ENCODE results near the gene RNASE8. TPM values are rescaled to one million over a fixed set of nuclear protein-coding genes. Genes with fewer than 3 reads are reported as not detected.

RNASE8 gene
- total and polyA plus RNA-seq, 2 of the 8 experiments (the other 6 are each of a cell fraction or from before 2014, with no cell fraction given), result not detected

DNA sequence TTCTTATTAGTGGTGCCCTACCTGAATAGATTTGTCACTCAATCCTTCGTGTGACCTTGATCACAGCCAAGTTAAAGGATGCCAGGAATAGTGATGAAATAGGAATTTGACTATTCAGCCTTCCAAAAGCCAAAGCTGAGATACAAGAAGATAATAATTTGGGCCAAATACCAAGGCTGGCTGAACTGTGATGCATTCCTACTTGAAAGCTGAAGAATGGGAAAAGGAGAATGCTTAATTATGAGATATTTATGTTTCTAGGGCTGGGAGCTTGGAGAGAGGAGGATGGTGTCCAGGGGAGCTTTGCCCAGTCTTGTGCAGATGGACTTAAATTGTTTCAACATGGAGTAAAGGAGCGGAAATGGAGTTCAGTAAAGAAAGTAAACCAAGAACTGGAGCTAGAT, 10.2 kb upstream of the RNASE8 start:
- no peak overlapping the region for H4K8ac ChIP-seq (ENCODE audit: extremely low read depth, insufficient read depth, low read length)
- H4K5ac ChIP-seq (ENCODE audit: insufficient read length, low read depth, low read length), result no peak overlapping the region
- no peak overlapping the region for H3K56ac ChIP-seq (replicated peaks; ENCODE audit: insufficient read length, low read depth, low read length)
- no peak overlapping the region for H2AFZ ChIP-seq (ENCODE audit: low read length)
- H2AK5ac ChIP-seq (ENCODE audit: low read depth, low read length), result no peak overlapping the region
- no peak for FAIRE-seq
- no peaks in the 10 kb centered on the region for H3K36me3 ChIP-seq (ENCODE audit: control insufficient read depth in 2 of 4, insufficient read depth in 4 of 4, low read length in 3 of 4)
- ChIA-PET POLR2A (ENCODE audit: partially characterized antibody) (interaction anchor here (0.9 to 1.1 kb wide), 3 partner anchors 24 to 31 kb away, joined by 3 read pairs; no protein-coding TSS in a partner anchor), CTCF (ENCODE audit: partially characterized antibody) (interaction anchor here (0.9 to 3.7 kb wide), 18 partner anchors 10 to 89 kb away, joined by 3 to 28 read pairs (median 4); partner anchors contain the start of gene RNASE8)
- no peak overlapping the region for H2BK12ac ChIP-seq (ENCODE audit: low read depth, low read length)
- H3K9me3 ChIP-seq (ENCODE audit: insufficient read depth in 2 of 2, low read depth in 1 of 2, low read length in 1 of 2), result no peaks in the 10 kb centered on the region
- H3K4me3 ChIP-seq (ENCODE audit: extremely low read depth in 1 of 4, insufficient read depth in 2 of 4, low read depth in 3 of 4, low read length in 4 of 4), result no peak overlapping the region
- no peak overlapping the region for H3K14ac ChIP-seq (ENCODE audit: insufficient read length)
- no peak overlapping the region for H2BK120ac ChIP-seq (replicated peaks; ENCODE audit: low read depth, low read length)
- H2BK5ac ChIP-seq (ENCODE audit: low read depth, low read length), result no peak overlapping the region
- H2BK20ac ChIP-seq (ENCODE audit: low read length), result no peak overlapping the region
- DNase-seq (ENCODE audit: low read depth in 1 of 2, low spot score in 2 of 2), result no peak
- no peaks in the 10 kb centered on the region for H3K4me1 ChIP-seq (replicated peaks in 1 of 4; ENCODE audit: control insufficient read depth in 3 of 4, insufficient read depth in 4 of 4, low read length in 3 of 4)
- no peak overlapping the region for H3K4me2 ChIP-seq (ENCODE audit: insufficient read depth in 1 of 2, low read depth in 2 of 2, low read length in 2 of 2)
- peaks cover 0 to 3% (median 0%) of the 10 kb centered on the region in 4 experiments; a peak in 1 of 7 replicates for H3K27me3 ChIP-seq (replicated peaks in 1 of 4; ENCODE audit: control insufficient read depth in 3 of 4, extremely low read depth in 1 of 4, insufficient read depth in 3 of 4, low read length in 3 of 4)
- no peak overlapping the region for H3K4ac ChIP-seq (replicated peaks; ENCODE audit: insufficient read length, low read depth, low read length)
- no peak overlapping the region for H3K9ac ChIP-seq (replicated peaks in 1 of 4; ENCODE audit: extremely low read depth in 1 of 4, low read depth in 3 of 4, low read length in 3 of 4)
- 86% methylated on average over 2 of the region's 2 CpGs; no CpG with 5 or more reads in 1 of the 2 experiments for WGBS, 2 experiments (ENCODE audit: extremely low coverage in 1 of 2, insufficient coverage in 1 of 2, insufficient read length in 1 of 2, insufficient replicate concordance in 2 of 2, low coverage in 1 of 2, low lambda C conversion rate in 2 of 2, missing lambda C conversion rate in 1 of 2)
- H3K23me2 ChIP-seq (ENCODE audit: low read depth, low read length), result no peaks in the 10 kb centered on the region
- no peaks in the 10 kb centered on the region for H3K79me2 ChIP-seq (ENCODE audit: control insufficient read depth in 1 of 2, insufficient read depth in 2 of 2, low read length in 2 of 2)
- no peak overlapping the region for H4K91ac ChIP-seq (replicated peaks; ENCODE audit: insufficient read length, low read length)
- H3K27ac ChIP-seq (ENCODE audit: low read depth, low read length), result no peak overlapping the region
- no peaks in the 10 kb centered on the region for H3K79me1 ChIP-seq (ENCODE audit: low read depth, low read length)
- H3K23ac ChIP-seq (ENCODE audit: insufficient read length), result no peak overlapping the region
- H3K18ac ChIP-seq (ENCODE audit: extremely low read depth, low read length), result no peak overlapping the region
- no peaks in the 10 kb centered on the region for H4K20me1 ChIP-seq (replicated peaks in 1 of 2; ENCODE audit: control insufficient read depth in 1 of 2, insufficient read depth in 2 of 2, low read length in 2 of 2)
- H2BK15ac ChIP-seq (ENCODE audit: low read length), result no peak overlapping the region
- TF ChIP-seq SIX5 (IDR thresholded peaks at IDR 0.05; ENCODE audit: low read depth, low read length) (no peak), POLR2AphosphoS5 (IDR thresholded peaks at IDR 0.05; ENCODE audit: low read depth, low read length) (no peak), JUN (IDR thresholded peaks at IDR 0.05; ENCODE audit: low read depth, low read length) (no peak), SIRT6 (IDR thresholded peaks at IDR 0.05; ENCODE audit: low read length) (no peak), TAF1 (IDR thresholded peaks at IDR 0.05; ENCODE audit: low read depth, low read length) (no peak), SP4 (IDR thresholded peaks at IDR 0.05; ENCODE audit: low read length) (no peak), RBBP5 (IDR thresholded peaks at IDR 0.05; ENCODE audit: borderline replicate concordance, low read depth, low read length) (no peak), EGR1 (IDR thresholded peaks at IDR 0.05; ENCODE audit: borderline replicate concordance, low read depth, low read length) (no peak), CTBP2 (IDR thresholded peaks at IDR 0.05; ENCODE audit: borderline replicate concordance, insufficient read depth, insufficient read length, low read length) (no peak), CHD1 (IDR thresholded peaks at IDR 0.05; ENCODE audit: low read depth, low read length) (no peak), BACH1 (IDR thresholded peaks at IDR 0.05; ENCODE audit: low read length) (no peak), TAF7 (optimal IDR thresholded peaks at IDR 0.05; ENCODE audit: borderline replicate concordance, low read depth, low read length) (no peak), FOSL1 (IDR thresholded peaks at IDR 0.05; ENCODE audit: insufficient read depth, low read depth, low read length) (no peak), RXRA (IDR thresholded peaks at IDR 0.05; ENCODE audit: insufficient read depth, low read depth, low read length) (no peak)
- TF ChIP-seq, protein P1, sequence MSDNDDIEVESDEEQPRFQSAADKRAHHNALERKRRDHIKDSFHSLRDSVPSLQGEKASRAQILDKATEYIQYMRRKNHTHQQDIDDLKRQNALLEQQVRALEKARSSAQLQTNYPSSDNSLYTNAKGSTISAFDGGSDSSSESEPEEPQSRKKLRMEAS (IDR thresholded peaks at IDR 0.05), result no peak
